Right ventricle myocardium inferior (tissue), 1 donor: ENCODE measurements around the gene HYI. TPM values are rescaled to one million over a fixed set of nuclear protein-coding genes. Genes with fewer than 3 reads are reported as not detected.
"Not testable (repeated sequence)": the region's sequence is repeated elsewhere in the genome, so short reads cannot be mapped to it uniquely, and the experiment has no call there.

Experiments
- ATAC-seq: fragments of 200-7000 bp; cut with Tn5 transposase; one replicate; pipeline ENCODE4 v1.9.1; 2020; ENCODE audit warnings: mild to moderate bottlenecking, moderate library complexity
- DNase-seq: peaks from one replicate; pipeline ENCODE4 v3.0.0; 2021; ENCODE audit errors: missing footprints
- intact Hi-C: fragments of 100-400 bp; cut with DNase I; formaldehyde crosslinking; loops from one replicate; pipeline ENCODE4 v1.11.0; 2022
- long read RNA-seq: library from polyadenylated mRNA; unstranded; transcript quantifications from one replicate; pipeline ENCODE4 v2.0.0, GENCODE V29; 2021
- total RNA-seq: library from RNA; stranded (reverse); fragmentation: NEBNext Ultra II Directional; extraction: Animal tissue kit (Norgen Biotek cat#: 25700); gene quantifications from one replicate; pipeline ENCODE4 v1.2.1, GENCODE V29; 2021
- donor health status: DM: no; HTN: yes; CAD: no; lungs with severe emphysema.

The HYI gene
- 20.2 TPM for total RNA-seq
- long read RNA-seq, partial matches to known transcripts: 0 of 6 reads
- long read RNA-seq, other reads (novel, unspliced or antisense): 1 of 6 reads

GRCh38 chr1:43453442-43454269 lies at the start of gene HYI:
Gene HYI, minus strand, starts transcription at chr1:43453931. Its CDS starts 138 bp downstream, at chr1:43453793.
- ATAC-seq (peak; percentile 72), DNase-seq (peak; percentile 92)
- intact Hi-C loops: loop anchor here (10.0 kb wide), 1 partner anchor 221 kb away; no protein-coding TSS in a partner anchor

GRCh38 chr1:43501806-43502205 lies 48.1 kb upstream of the HYI start:
- ATAC-seq, intact Hi-C loops, DNase-seq: not testable (repeated sequence)

GRCh38 chr1:43499898-43500297 lies 46.2 kb upstream of the HYI start:
- intact Hi-C loops: no loop called here
- no peak for DNase-seq
- no peak for ATAC-seq

- no peak for DNase-seq
These were observed 41.5 kb upstream of the HYI start for GRCh38 chr1:43495204-43495603.

GRCh38 chr1:43493661-43494450 lies 40.1 kb upstream of the HYI start:
- intact Hi-C loops: no loop called here
- ATAC-seq (no peak), DNase-seq (no peak)

More at GRCh38 chr1:43495204-43495603, 41.5 kb upstream of the HYI start:
- intact Hi-C loops: no loop called here
- no peak for ATAC-seq

GRCh38 chr1:43492826-43493225 lies 39.1 kb upstream of the HYI start:
- DNase-seq (no peak), ATAC-seq (no peak)
- intact Hi-C loops: no loop called here

- no peak for ATAC-seq
- no peak for DNase-seq
- intact Hi-C loops: no loop called here
These were observed 37.3 kb upstream of the HYI start for GRCh38 chr1:43491061-43491460.

GRCh38 chr1:43488165-43488564 lies 34.4 kb upstream of the HYI start:
- no peak for ATAC-seq
- DNase-seq: no peak
- intact Hi-C loops: no loop called here

GRCh38 chr1:43484367-43484766 lies 30.6 kb upstream of the HYI start:
- DNase-seq: no peak
- intact Hi-C loops: no loop called here
- no peak for ATAC-seq

GRCh38 chr1:43482215-43482614 lies 28.5 kb upstream of the HYI start:
- no peak for ATAC-seq
- intact Hi-C loops: no loop called here
- no peak for DNase-seq

GRCh38 chr1:43481491-43481890 lies 27.8 kb upstream of the HYI start:
- DNase-seq (no peak), ATAC-seq (no peak)
- intact Hi-C loops: no loop called here

GRCh38 chr1:43479414-43479813 lies 25.7 kb upstream of the HYI start:
- intact Hi-C loops: no loop called here
- ATAC-seq: no peak

GRCh38 chr1:43477716-43478115 lies 24.0 kb upstream of the HYI start:
- DNase-seq (no peak), ATAC-seq (no peak)
- intact Hi-C loops: no loop called here

More at GRCh38 chr1:43479414-43479813, 25.7 kb upstream of the HYI start:
- DNase-seq: no peak

GRCh38 chr1:43475611-43476401 lies 22.1 kb upstream of the HYI start:
- ATAC-seq, DNase-seq, intact Hi-C loops: not testable (repeated sequence)

GRCh38 chr1:43473463-43473862 lies 19.7 kb upstream of the HYI start:
- ATAC-seq: no peak
- intact Hi-C loops: no loop called here
- DNase-seq: no peak

GRCh38 chr1:43472463-43473151 lies 18.9 kb upstream of the HYI start:
- ATAC-seq, DNase-seq, intact Hi-C loops: not testable (repeated sequence)

- ATAC-seq (no peak), DNase-seq (no peak)
- intact Hi-C loops: no loop called here
These were observed 18.3 kb upstream of the HYI start for GRCh38 chr1:43472087-43472462.

- ATAC-seq: no peak
These were observed 16.2 kb upstream of the HYI start for GRCh38 chr1:43469932-43470331.

More at GRCh38 chr1:43469932-43470331, 16.2 kb upstream of the HYI start:
- no peak for DNase-seq
- intact Hi-C loops: no loop called here
